GM18526 (cell line): ENCODE results near the gene EPAS1.

Experiments used
- POLR2A ChIP-seq: IDR thresholded peaks from 3 replicates; pipeline ENCODE4 v1.6.1; 2011; ENCODE audit not compliant: insufficient read length; ENCODE audit errors: extremely low read depth

The EPAS1 gene

GRCh38 chr2:46385786-46386577 is 88.8 kb downstream of the EPAS1 start:
- no peak for TF ChIP-seq POLR2A

- no peak for TF ChIP-seq POLR2A
These were observed 89.6 kb downstream of the EPAS1 start for GRCh38 chr2:46386763-46387162.

- TF ChIP-seq POLR2A = no peak
These were observed 90.1 kb downstream of the EPAS1 start for GRCh38 chr2:46387292-46387691.

- no peak for TF ChIP-seq POLR2A
These were observed 90.8 kb downstream of the EPAS1 start for GRCh38 chr2:46387886-46388515.

- TF ChIP-seq POLR2A = no peak
These were observed 91.7 kb downstream of the EPAS1 start for GRCh38 chr2:46388881-46389280.

- TF ChIP-seq POLR2A = no peak
These were observed 92.3 kb downstream of the EPAS1 start for GRCh38 chr2:46389417-46389916.

- no peak for TF ChIP-seq POLR2A
These were observed 92.8 kb downstream of the EPAS1 start for GRCh38 chr2:46390036-46390435.

- no peak for TF ChIP-seq POLR2A
These were observed 93.7 kb downstream of the EPAS1 start for GRCh38 chr2:46390901-46391395.

GRCh38 chr2:46392561-46393346 is 95.5 kb downstream of the EPAS1 start:
- TF ChIP-seq POLR2A = no peak

GRCh38 chr2:46393347-46393820 is 96.2 kb downstream of the EPAS1 start:
- no peak for TF ChIP-seq POLR2A

- TF ChIP-seq POLR2A = no peak
These were observed 96.7 kb downstream of the EPAS1 start for GRCh38 chr2:46393865-46394264.

GRCh38 chr2:46394649-46395510 is 97.7 kb downstream of the EPAS1 start:
- no peak for TF ChIP-seq POLR2A

GRCh38 chr2:46400016-46400415 is 102.8 kb downstream of the EPAS1 start:
- no peak for TF ChIP-seq POLR2A

GRCh38 chr2:46402874-46403273 is 105.7 kb downstream of the EPAS1 start:
- no peak for TF ChIP-seq POLR2A

- no peak for TF ChIP-seq POLR2A
These were observed 107.1 kb downstream of the EPAS1 start for GRCh38 chr2:46404181-46404759.
